ENCODE results near the gene DNASE1L1.

The DNASE1L1 gene

DNA sequence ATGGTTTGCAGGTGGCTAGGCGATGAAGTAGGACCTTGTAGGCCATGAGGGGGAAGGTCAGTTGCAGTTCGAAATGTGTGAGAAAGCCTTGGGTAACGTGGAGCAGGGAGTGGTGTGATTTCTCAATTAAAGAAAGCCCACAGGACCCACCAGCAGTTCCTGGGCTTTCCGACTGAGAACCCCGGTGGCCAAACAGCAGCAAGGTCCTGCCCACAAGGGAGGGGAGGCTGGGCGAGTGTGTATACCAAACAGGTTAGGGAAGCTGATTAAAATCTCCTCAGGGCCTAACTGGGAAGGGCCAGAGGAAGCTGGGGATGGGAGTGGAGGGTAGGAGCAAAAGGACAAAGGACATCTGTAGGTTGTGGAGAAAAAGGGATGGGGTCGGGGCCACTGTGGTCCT is 21.9 kb upstream of the DNASE1L1 start:
- Histone ChIP-seq H3K27ac (ENCODE audit: insufficient read depth in 1 of 2, low read depth in 1 of 2, low read length in 2 of 2, poor library complexity in 1 of 2, severe bottlenecking in 2 of 2) (peak overlapping the region in 1 of 2 experiments; percentile 43), H3K9me3 (ENCODE audit: control extremely low read depth in 1 of 5, control insufficient read depth in 4 of 5, insufficient read depth in 2 of 5, low read depth in 1 of 5, low read length in 4 of 5) (peaks cover 0 to under 1% (median 0%) of the 10 kb centered on the region in 5 experiments), H3K4me3 (ENCODE audit: control insufficient read depth in 1 of 7, extremely low read depth in 1 of 7, insufficient read depth in 4 of 7, low read depth in 2 of 7, low read length in 6 of 7) (peak overlapping the region in 3 of 7 experiments; percentile 9 to 43 (median 30)), H3K4me1 (ENCODE audit: control extremely low read depth in 1 of 4, control insufficient read depth in 4 of 4, insufficient read depth in 4 of 4, low read length in 3 of 4) (peaks cover 0 to 40% (median 35%) of the 10 kb centered on the region in 4 experiments), H3K27me3 (replicated peaks in 2 of 5; ENCODE audit: control insufficient read depth in 4 of 5, insufficient read depth in 5 of 5, low read length in 4 of 5) (peaks cover 0 to 4% (median 0%) of the 10 kb centered on the region in 5 experiments), H3K36me3 (ENCODE audit: control insufficient read depth in 4 of 4, insufficient read depth in 4 of 4, low read length in 3 of 4) (peaks cover 8 to 39% (median 23%) of the 10 kb centered on the region in 4 experiments)
- CTCF ChIA-PET, result interaction anchor here (0.6 to 1.8 kb wide), 5 partner anchors 9 to 59 kb away, joined by 3 to 4 read pairs (median 3); partner anchors contain the start of genes RPL10 and SLC10A3
- no peak for DNase-seq
- POLR2A ChIA-PET, result interaction anchor here (0.7 to 0.8 kb wide), 2 partner anchors 10 to 99 kb away, joined by 3 read pairs; no protein-coding TSS in a partner anchor
- WGBS (ENCODE audit: insufficient coverage), result 45% methylated on average over 7 of the region's 7 CpGs

DNA sequence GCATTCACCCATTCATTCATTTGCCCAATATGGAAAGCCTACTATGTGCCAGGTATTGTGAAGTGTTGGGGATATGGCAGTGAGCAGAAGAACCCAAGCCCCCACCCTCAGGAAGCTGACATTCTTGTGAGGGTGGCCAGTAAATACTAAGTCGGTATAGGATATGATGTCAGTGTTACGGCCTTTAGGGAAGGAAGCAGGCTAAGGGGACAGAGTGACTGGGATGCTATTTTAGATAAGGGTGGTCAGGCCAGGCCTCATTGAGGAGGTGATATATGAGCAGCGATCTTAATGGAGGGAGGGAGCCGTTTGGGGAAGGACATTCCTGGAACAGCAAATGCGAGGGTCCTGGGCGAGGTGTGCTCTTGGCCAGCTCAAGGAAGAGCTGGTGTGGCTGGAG is 21.4 kb upstream of the DNASE1L1 start:
- Histone ChIP-seq H3K4me3 (ENCODE audit: control insufficient read depth in 1 of 7, extremely low read depth in 1 of 7, insufficient read depth in 4 of 7, low read depth in 2 of 7, low read length in 6 of 7) (peak overlapping the region in 3 of 7 experiments; percentile 9 to 43 (median 30)), H3K27ac (ENCODE audit: insufficient read depth in 1 of 2, low read depth in 1 of 2, low read length in 2 of 2, poor library complexity in 1 of 2, severe bottlenecking in 2 of 2) (peak overlapping the region in 1 of 2 experiments; percentile 43), H3K27me3 (replicated peaks in 2 of 5; ENCODE audit: control insufficient read depth in 4 of 5, insufficient read depth in 5 of 5, low read length in 4 of 5) (peaks cover 0 to 4% (median 0%) of the 10 kb centered on the region in 5 experiments), H3K36me3 (ENCODE audit: control insufficient read depth in 4 of 4, insufficient read depth in 4 of 4, low read length in 3 of 4) (peaks cover 8 to 35% (median 21%) of the 10 kb centered on the region in 4 experiments), H3K9me3 (ENCODE audit: control extremely low read depth in 1 of 5, control insufficient read depth in 4 of 5, insufficient read depth in 2 of 5, low read depth in 1 of 5, low read length in 4 of 5) (no peaks in the 10 kb centered on the region), H3K4me1 (ENCODE audit: control extremely low read depth in 1 of 4, control insufficient read depth in 4 of 4, insufficient read depth in 4 of 4, low read length in 3 of 4) (peaks cover 0 to 40% (median 34%) of the 10 kb centered on the region in 4 experiments)
- WGBS (ENCODE audit: insufficient coverage), result 48% methylated on average over 6 of the region's 6 CpGs
- CTCF ChIA-PET, result interaction anchor here (1.1 to 1.8 kb wide), 2 partner anchors 11 to 32 kb away, joined by 3 to 4 read pairs; partner anchors contain the start of gene RPL10
- POLR2A ChIA-PET, result no interaction called here
- DNase-seq, result peak in 2 of 3 donors; percentile 24 to 44

DNA sequence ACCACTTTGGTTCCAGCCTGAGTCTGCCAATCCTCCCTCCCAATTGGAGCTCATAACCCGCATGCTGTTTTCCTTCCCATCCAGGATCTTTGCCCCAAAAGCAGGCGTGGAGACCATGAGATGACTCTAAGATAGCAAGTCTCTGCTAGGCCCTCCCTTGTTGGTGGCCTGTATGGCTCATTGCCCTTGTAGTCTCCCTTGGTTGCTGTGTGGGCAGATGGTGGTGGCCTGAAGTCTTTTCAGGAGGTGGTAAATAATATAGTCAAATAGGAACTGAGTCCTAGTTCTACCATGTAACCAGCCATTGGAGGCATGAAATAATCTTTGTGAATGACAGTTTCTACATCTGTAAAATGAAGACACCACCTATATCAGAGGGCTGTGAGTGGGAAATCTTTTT is 20.7 kb upstream of the DNASE1L1 start:
- Histone ChIP-seq H3K27me3 (replicated peaks in 2 of 5; ENCODE audit: control insufficient read depth in 4 of 5, insufficient read depth in 5 of 5, low read length in 4 of 5) (peaks cover 0 to 4% (median 0%) of the 10 kb centered on the region in 5 experiments), H3K36me3 (ENCODE audit: control insufficient read depth in 4 of 4, insufficient read depth in 4 of 4, low read length in 3 of 4) (peaks cover 8 to 31% (median 17%) of the 10 kb centered on the region in 4 experiments), H3K27ac (ENCODE audit: insufficient read depth in 1 of 2, low read depth in 1 of 2, low read length in 2 of 2, poor library complexity in 1 of 2, severe bottlenecking in 2 of 2) (no peak overlapping the region), H3K4me1 (ENCODE audit: control extremely low read depth in 1 of 4, control insufficient read depth in 4 of 4, insufficient read depth in 4 of 4, low read length in 3 of 4) (peaks cover 0 to 40% (median 34%) of the 10 kb centered on the region in 4 experiments), H3K9me3 (ENCODE audit: control extremely low read depth in 1 of 5, control insufficient read depth in 4 of 5, insufficient read depth in 2 of 5, low read depth in 1 of 5, low read length in 4 of 5) (no peaks in the 10 kb centered on the region), H3K4me3 (ENCODE audit: control insufficient read depth in 1 of 7, extremely low read depth in 1 of 7, insufficient read depth in 4 of 7, low read depth in 2 of 7, low read length in 6 of 7) (peak overlapping the region in 4 of 7 experiments; percentile 70 to 84 (median 76))
- ChIA-PET POLR2A (no interaction called here), CTCF (interaction anchor here (0.8 to 1.8 kb wide), 2 partner anchors 12 to 30 kb away, joined by 3 to 4 read pairs; no protein-coding TSS in a partner anchor)
- DNase-seq, result no peak
- 100% methylated on average over 2 of the region's 2 CpGs for WGBS (ENCODE audit: insufficient coverage)

DNA sequence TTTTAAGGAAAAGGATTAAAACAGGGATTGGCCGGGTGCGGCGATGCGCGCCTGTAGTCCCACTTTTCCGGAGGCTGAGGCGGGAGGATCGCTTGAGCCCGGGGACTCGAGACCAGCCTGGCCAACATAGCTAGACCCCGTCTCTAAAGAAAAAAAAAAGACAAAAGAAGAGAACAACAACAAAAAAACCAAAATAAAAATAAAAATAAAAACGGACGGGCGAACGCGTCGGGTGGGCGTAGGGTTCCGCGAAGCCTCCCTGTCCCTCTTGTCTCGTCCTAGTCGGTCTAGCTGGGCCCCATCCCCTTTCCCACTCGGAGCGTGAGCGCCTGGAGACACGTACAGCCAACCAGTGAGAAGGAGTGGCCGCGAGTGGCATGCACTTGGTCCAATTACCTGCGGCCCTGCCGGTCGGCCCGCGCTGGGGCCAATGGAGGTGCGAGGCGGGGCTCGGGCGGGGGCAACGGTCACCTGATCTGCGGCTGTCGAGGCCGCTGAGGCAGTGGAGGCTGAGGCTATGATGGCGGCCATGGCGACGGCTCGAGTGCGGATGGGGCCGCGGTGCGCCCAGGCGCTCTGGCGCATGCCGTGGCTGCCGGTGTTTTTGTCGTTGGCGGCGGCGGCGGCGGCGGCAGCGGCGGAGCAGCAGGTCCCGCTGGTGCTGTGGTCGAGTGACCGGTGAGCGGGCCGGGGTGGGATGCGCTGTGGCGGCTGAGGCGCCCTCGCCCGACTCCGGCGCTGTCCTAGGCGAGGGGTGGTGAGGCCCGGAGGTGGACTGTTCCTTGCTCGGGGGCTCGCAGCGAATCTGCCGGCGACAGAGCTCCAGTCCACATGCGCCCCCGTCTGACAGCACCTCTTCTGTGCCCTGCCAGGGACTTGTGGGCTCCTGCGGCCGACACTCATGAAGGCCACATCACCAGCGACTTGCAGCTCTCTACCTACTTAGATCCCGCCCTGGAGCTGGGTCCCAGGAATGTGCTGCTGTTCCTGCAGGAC is 19.4 kb upstream of the DNASE1L1 start, which contains the start of gene ATP6AP1:
Gene ATP6AP1 (plus strand): TSS at position 502 of the 996 bp plus-strand sequence. CDS start 16 bp downstream, at position 518.
- DNase-seq, result peak; percentile 89 to 94 (median 93)
- H3K36me3 ChIP-seq (ENCODE audit: control insufficient read depth in 4 of 4, insufficient read depth in 4 of 4, low read length in 3 of 4), result peaks cover 3 to 19% (median 9%) of the 10 kb centered on the region in 4 experiments
- ChIA-PET CTCF (interaction anchor here (0.8 to 2.7 kb wide), 4 partner anchors 8 to 26 kb away, joined by 3 to 12 read pairs (median 3); partner anchors contain the start of genes DNASE1L1 and TAFAZZIN), POLR2A (interaction anchor here (0.7 to 1.1 kb wide), 2 partner anchors 16 to 30 kb away, joined by 3 read pairs; no protein-coding TSS in a partner anchor)
- H3K4me1 ChIP-seq (ENCODE audit: control extremely low read depth in 1 of 4, control insufficient read depth in 4 of 4, insufficient read depth in 4 of 4, low read length in 3 of 4), result peaks cover 0 to 47% (median 42%) of the 10 kb centered on the region in 4 experiments
- H3K9me3 ChIP-seq (ENCODE audit: control extremely low read depth in 1 of 5, control insufficient read depth in 4 of 5, insufficient read depth in 2 of 5, low read depth in 1 of 5, low read length in 4 of 5), result no peaks in the 10 kb centered on the region
- H3K27ac ChIP-seq (ENCODE audit: insufficient read depth in 1 of 2, low read depth in 1 of 2, low read length in 2 of 2, poor library complexity in 1 of 2, severe bottlenecking in 2 of 2), result peak within 1 kb of the TSS in 1 of 2 experiments; percentile 74
- peaks cover 0 to 4% (median 0%) of the 10 kb centered on the region in 5 experiments for H3K27me3 ChIP-seq (replicated peaks in 2 of 5; ENCODE audit: control insufficient read depth in 4 of 5, insufficient read depth in 5 of 5, low read length in 4 of 5)
- 33% methylated on average over 86 of the region's 87 CpGs for WGBS (ENCODE audit: insufficient coverage)
- peak within 1 kb of the TSS; percentile 49 to 84 (median 70) for H3K4me3 ChIP-seq (ENCODE audit: control insufficient read depth in 1 of 7, extremely low read depth in 1 of 7, insufficient read depth in 4 of 7, low read depth in 2 of 7, low read length in 6 of 7)

DNA sequence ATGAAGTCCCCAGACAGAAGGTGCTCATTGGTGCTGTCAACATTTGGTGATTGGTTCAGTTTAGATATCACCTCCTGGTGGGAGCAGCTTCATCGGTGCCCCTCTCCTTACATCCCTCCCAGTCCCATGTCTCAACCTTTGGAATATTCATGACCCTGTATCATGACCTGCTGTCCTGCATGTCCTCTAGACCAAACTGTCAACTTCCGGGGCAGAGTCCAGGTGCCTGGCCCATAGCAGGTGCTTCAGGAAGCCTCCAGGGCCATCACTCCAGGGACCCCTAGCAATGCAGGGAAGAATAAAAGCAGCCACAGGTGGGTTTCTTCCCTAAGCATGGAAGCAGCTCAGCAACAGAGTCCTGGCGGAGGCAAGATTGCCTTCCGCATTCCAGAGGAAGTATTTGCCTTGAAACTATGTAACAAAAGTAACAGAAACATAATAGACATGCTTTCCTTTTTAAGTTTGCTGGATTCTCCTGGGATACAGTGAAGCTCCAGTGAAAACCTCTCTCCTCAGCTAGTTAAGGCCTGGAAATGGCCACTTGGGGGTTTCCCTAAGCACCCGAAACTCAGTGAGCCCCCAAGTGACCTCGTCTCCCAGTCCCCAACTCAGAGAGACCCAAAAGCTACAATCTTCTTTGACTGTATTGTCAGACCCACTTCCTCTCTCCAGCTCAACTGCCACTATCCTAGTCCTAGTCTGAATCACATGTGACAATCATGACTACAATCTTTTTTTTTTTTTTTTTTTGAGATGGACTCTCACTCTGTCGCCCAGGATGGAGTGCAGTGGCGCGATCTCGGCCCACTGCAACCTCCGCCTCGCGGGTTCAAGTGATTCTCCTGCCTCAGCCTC is 18.1 kb upstream of the DNASE1L1 start:
- ChIA-PET CTCF (interaction anchor here (1.7 to 2.7 kb wide), 2 partner anchors 15 to 25 kb away, joined by 3 to 12 read pairs; partner anchors contain the start of gene TAFAZZIN), POLR2A (no interaction called here)
- 96% methylated on average over 7 of the region's 13 CpGs for WGBS (ENCODE audit: insufficient coverage)
- H3K27ac ChIP-seq (ENCODE audit: insufficient read depth in 1 of 2, low read depth in 1 of 2, low read length in 2 of 2, poor library complexity in 1 of 2, severe bottlenecking in 2 of 2), result no peak overlapping the region
- H3K4me3 ChIP-seq (ENCODE audit: control insufficient read depth in 1 of 7, extremely low read depth in 1 of 7, insufficient read depth in 4 of 7, low read depth in 2 of 7, low read length in 6 of 7), result no peak overlapping the region
- H3K9me3 ChIP-seq (ENCODE audit: control extremely low read depth in 1 of 5, control insufficient read depth in 4 of 5, insufficient read depth in 2 of 5, low read depth in 1 of 5, low read length in 4 of 5), result no peaks in the 10 kb centered on the region
- H3K27me3 ChIP-seq (replicated peaks in 2 of 5; ENCODE audit: control insufficient read depth in 4 of 5, insufficient read depth in 5 of 5, low read length in 4 of 5), result peaks cover 0 to 4% (median 0%) of the 10 kb centered on the region in 5 experiments
- peaks cover 0 to 47% (median 40%) of the 10 kb centered on the region in 4 experiments for H3K4me1 ChIP-seq (ENCODE audit: control extremely low read depth in 1 of 4, control insufficient read depth in 4 of 4, insufficient read depth in 4 of 4, low read length in 3 of 4)
- peaks cover 0 to 5% (median under 1%) of the 10 kb centered on the region in 4 experiments for H3K36me3 ChIP-seq (ENCODE audit: control insufficient read depth in 4 of 4, insufficient read depth in 4 of 4, low read length in 3 of 4)
- peak in 2 of 3 donors; percentile 53 to 66 for DNase-seq

DNA sequence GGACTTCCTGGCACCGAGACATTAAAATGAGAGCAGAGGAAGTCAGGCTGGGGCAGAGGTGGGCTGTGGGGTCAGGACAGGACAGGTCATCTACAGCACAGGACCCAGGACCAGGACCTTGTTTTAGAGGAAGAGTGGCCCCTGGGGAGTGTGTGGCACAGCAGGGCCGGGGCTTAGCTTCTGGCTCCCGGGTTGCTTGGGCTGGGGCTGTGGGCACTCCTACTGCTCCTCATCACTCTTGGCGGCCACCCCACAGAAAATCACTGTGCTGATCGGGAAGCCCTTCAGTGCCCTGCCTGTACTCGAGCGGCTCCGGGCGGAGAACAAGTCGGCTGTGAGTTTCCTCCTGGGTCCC is 11.3 kb upstream of the DNASE1L1 start:
- ChIA-PET CTCF (interaction anchor here (0.9 kb wide), 1 partner anchor 8 kb away, joined by 3 read pairs; the partner anchor contains the start of gene ATP6AP1), POLR2A (no interaction called here)
- no peak for DNase-seq
- Histone ChIP-seq H3K36me3 (ENCODE audit: control insufficient read depth in 4 of 4, insufficient read depth in 4 of 4, low read length in 3 of 4) (peaks cover 0 to 9% (median 4%) of the 10 kb centered on the region in 4 experiments), H3K9me3 (ENCODE audit: control extremely low read depth in 1 of 5, control insufficient read depth in 4 of 5, insufficient read depth in 2 of 5, low read depth in 1 of 5, low read length in 4 of 5) (no peaks in the 10 kb centered on the region), H3K4me1 (ENCODE audit: control extremely low read depth in 1 of 4, control insufficient read depth in 4 of 4, insufficient read depth in 4 of 4, low read length in 3 of 4) (peaks cover 0 to 10% (median 6%) of the 10 kb centered on the region in 4 experiments), H3K27ac (ENCODE audit: insufficient read depth in 1 of 2, low read depth in 1 of 2, low read length in 2 of 2, poor library complexity in 1 of 2, severe bottlenecking in 2 of 2) (no peak overlapping the region), H3K27me3 (replicated peaks in 2 of 5; ENCODE audit: control insufficient read depth in 4 of 5, insufficient read depth in 5 of 5, low read length in 4 of 5) (no peaks in the 10 kb centered on the region), H3K4me3 (ENCODE audit: control insufficient read depth in 1 of 7, extremely low read depth in 1 of 7, insufficient read depth in 4 of 7, low read depth in 2 of 7, low read length in 6 of 7) (no peak overlapping the region)
- WGBS (ENCODE audit: insufficient coverage), result 94% methylated on average over 10 of the region's 10 CpGs
